Measurements from ENCODE around the gene C12orf60. TPM values are rescaled to one million over a fixed set of nuclear protein-coding genes. Genes with fewer than 3 reads are reported as not detected.

The C12orf60 gene
- total RNA-seq, 1 experiment from 2014 or later, result 3.5 TPM

DNA sequence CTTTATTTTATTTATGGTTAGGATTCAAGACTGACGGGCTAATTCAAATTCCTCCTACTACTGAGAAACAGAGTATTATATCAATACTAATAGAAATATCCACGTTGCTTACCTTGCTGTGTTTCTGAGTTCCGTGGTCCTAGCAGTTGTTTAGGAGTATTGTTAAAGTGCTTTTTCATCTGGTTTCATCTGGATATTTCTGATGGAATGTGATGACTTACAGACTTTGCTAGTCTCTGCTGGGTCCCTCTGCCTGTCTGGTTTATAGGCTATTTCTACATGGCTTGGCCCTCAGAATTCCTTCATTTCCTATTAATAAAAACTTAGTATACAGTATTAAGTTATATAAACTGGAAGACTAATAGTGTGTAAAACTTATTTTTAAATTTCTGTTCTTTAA, 10.5 kb downstream of the C12orf60 start, which contains the start of gene SMCO3:
SMCO3 (minus strand) TSS at position 169 of the 400 bp plus-strand sequence. CDS start 7,502 bp downstream, outside the sequence.
- CTCF ChIA-PET, result no interaction called here
- Histone ChIP-seq H4K20me1 (ENCODE audit: insufficient read depth) (no peaks in the 10 kb centered on the region), H3K27ac (ENCODE audit: low read depth, low read length) (no peak within 1 kb of the TSS), H3K9me2 (ENCODE audit: insufficient read depth) (no peaks in the 10 kb centered on the region), H3K79me2 (ENCODE audit: insufficient read depth, low read length) (no peaks in the 10 kb centered on the region), H3K9me3 (ENCODE audit: control insufficient read depth in 1 of 2, insufficient read depth in 1 of 2, low read depth in 1 of 2, low read length in 2 of 2) (no peaks in the 10 kb centered on the region), H3K4me2 (ENCODE audit: low read length) (no peak within 1 kb of the TSS), H3K4me3 (replicated peaks in 1 of 2; ENCODE audit: low read depth in 1 of 2, low read length in 2 of 2) (no peak within 1 kb of the TSS), H3K9ac (ENCODE audit: low read length) (no peak within 1 kb of the TSS), H3K27me3 (ENCODE audit: insufficient read depth, low read length) (no peaks in the 10 kb centered on the region), H3K36me3 (ENCODE audit: control insufficient read depth in 1 of 2, insufficient read depth in 2 of 2, low read length in 2 of 2) (no peaks in the 10 kb centered on the region), H2AFZ (ENCODE audit: low read depth, low read length, poor library complexity, severe bottlenecking) (no peak within 1 kb of the TSS), H3K4me1 (ENCODE audit: control insufficient read depth in 1 of 2, insufficient read depth in 2 of 2, low read length in 2 of 2) (no peaks in the 10 kb centered on the region)
- BruUV-seq (replicated peaks), result no TSS peak
- DNase-seq (ENCODE audit: low read depth, low spot score) (no peak), ATAC-seq (no peak)
- RAD21 ChIA-PET (ENCODE audit: low non-redundant PET in 1 of 2, low total read pairs in 2 of 2, uncharacterized antibody in 2 of 2, unreplicated experiment in 2 of 2), result no interaction called here
- POLR2A ChIA-PET, result no interaction called here
- intact Hi-C loops (cut with micrococcal nuclease), result no loop called here
- TF ChIP-seq, protein P1, sequence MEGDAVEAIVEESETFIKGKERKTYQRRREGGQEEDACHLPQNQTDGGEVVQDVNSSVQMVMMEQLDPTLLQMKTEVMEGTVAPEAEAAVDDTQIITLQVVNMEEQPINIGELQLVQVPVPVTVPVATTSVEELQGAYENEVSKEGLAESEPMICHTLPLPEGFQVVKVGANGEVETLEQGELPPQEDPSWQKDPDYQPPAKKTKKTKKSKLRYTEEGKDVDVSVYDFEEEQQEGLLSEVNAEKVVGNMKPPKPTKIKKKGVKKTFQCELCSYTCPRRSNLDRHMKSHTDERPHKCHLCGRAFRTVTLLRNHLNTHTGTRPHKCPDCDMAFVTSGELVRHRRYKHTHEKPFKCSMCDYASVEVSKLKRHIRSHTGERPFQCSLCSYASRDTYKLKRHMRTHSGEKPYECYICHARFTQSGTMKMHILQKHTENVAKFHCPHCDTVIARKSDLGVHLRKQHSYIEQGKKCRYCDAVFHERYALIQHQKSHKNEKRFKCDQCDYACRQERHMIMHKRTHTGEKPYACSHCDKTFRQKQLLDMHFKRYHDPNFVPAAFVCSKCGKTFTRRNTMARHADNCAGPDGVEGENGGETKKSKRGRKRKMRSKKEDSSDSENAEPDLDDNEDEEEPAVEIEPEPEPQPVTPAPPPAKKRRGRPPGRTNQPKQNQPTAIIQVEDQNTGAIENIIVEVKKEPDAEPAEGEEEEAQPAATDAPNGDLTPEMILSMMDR (IDR thresholded peaks at IDR 0.05 in 2 of 3, conservative IDR thresholded peaks at IDR 0.05 in 1 of 3; ENCODE audit: borderline replicate concordance in 1 of 3, insufficient read depth in 1 of 3, low read depth in 2 of 3, low read length in 2 of 3), result no peak
- no peak for TF ChIP-seq POLR2A (IDR thresholded peaks at IDR 0.05; ENCODE audit: borderline replicate concordance, extremely low read depth, insufficient read depth, insufficient read length)
- TF ChIP-seq EGR1 (IDR thresholded peaks at IDR 0.05; ENCODE audit: low read depth), result no peak
- no peak for TF ChIP-seq TCF7L2 (IDR thresholded peaks at IDR 0.05; ENCODE audit: borderline replicate concordance, extremely low read depth, insufficient read depth, insufficient read length)
- no peak for TF ChIP-seq RAD21 (IDR thresholded peaks at IDR 0.05; ENCODE audit: low read depth)
- TF ChIP-seq ZNF274 (IDR thresholded peaks at IDR 0.05; ENCODE audit: low read depth, low read length), result no peak
- no peak for TF ChIP-seq SP1 (IDR thresholded peaks at IDR 0.05; ENCODE audit: low read depth)
- no peak for TF ChIP-seq SRF (IDR thresholded peaks at IDR 0.05; ENCODE audit: low read depth)
- no peak for TF ChIP-seq POLR2AphosphoS5 (IDR thresholded peaks at IDR 0.05; ENCODE audit: low read depth, low read length)
- TF ChIP-seq EZH2phosphoT487 (IDR thresholded peaks at IDR 0.05; ENCODE audit: borderline replicate concordance), result no peak
- no peak for TF ChIP-seq ZFX (IDR thresholded peaks at IDR 0.05)
- TF ChIP-seq CBX3 (IDR thresholded peaks at IDR 0.05; ENCODE audit: low read depth), result no peak
- TF ChIP-seq FOSL1 (IDR thresholded peaks at IDR 0.05; ENCODE audit: low read depth), result no peak
- TF ChIP-seq, protein P2, sequence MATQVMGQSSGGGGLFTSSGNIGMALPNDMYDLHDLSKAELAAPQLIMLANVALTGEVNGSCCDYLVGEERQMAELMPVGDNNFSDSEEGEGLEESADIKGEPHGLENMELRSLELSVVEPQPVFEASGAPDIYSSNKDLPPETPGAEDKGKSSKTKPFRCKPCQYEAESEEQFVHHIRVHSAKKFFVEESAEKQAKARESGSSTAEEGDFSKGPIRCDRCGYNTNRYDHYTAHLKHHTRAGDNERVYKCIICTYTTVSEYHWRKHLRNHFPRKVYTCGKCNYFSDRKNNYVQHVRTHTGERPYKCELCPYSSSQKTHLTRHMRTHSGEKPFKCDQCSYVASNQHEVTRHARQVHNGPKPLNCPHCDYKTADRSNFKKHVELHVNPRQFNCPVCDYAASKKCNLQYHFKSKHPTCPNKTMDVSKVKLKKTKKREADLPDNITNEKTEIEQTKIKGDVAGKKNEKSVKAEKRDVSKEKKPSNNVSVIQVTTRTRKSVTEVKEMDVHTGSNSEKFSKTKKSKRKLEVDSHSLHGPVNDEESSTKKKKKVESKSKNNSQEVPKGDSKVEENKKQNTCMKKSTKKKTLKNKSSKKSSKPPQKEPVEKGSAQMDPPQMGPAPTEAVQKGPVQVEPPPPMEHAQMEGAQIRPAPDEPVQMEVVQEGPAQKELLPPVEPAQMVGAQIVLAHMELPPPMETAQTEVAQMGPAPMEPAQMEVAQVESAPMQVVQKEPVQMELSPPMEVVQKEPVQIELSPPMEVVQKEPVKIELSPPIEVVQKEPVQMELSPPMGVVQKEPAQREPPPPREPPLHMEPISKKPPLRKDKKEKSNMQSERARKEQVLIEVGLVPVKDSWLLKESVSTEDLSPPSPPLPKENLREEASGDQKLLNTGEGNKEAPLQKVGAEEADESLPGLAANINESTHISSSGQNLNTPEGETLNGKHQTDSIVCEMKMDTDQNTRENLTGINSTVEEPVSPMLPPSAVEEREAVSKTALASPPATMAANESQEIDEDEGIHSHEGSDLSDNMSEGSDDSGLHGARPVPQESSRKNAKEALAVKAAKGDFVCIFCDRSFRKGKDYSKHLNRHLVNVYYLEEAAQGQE (IDR thresholded peaks at IDR 0.05; ENCODE audit: low read depth), result no peak
- TF ChIP-seq YY1 (IDR thresholded peaks at IDR 0.05; ENCODE audit: extremely low read depth, insufficient replicate concordance, low read depth, low read length), result no peak
- no peak for TF ChIP-seq ZBTB33 (IDR thresholded peaks at IDR 0.05; ENCODE audit: extremely low read depth, insufficient replicate concordance, low read length)
- TF ChIP-seq CEBPB (IDR thresholded peaks at IDR 0.05; ENCODE audit: low read depth), result no peak
- no peak for TF ChIP-seq SIN3A (IDR thresholded peaks at IDR 0.05; ENCODE audit: low read depth)
- TF ChIP-seq ELF1 (IDR thresholded peaks at IDR 0.05; ENCODE audit: borderline replicate concordance, low read depth), result no peak
- TF ChIP-seq ATF3 (IDR thresholded peaks at IDR 0.05), result no peak
